NB4 (cell line): Measurements from ENCODE around the gene FAM110C.

ENCODE experiments used
- DNase-seq: peaks from one replicate; pipeline ENCODE4 v3.0.0; 2010; ENCODE audit warnings: low read depth
- H3K4me3 ChIP-seq: one replicate; pipeline ENCODE4 v1.5.1; 2011; ENCODE audit warnings: mild to moderate bottlenecking, low read depth, low read length, moderate library complexity
- CTCF ChIP-seq: IDR thresholded peaks from one replicate; pipeline ENCODE4 v1.5.1; 2012; ENCODE audit warnings: low read depth, low read length
- MAX ChIP-seq: IDR thresholded peaks from 2 replicates; pipeline ENCODE4 v1.6.1; 2011; ENCODE audit warnings: low read depth, low read length
- MYC ChIP-seq: IDR thresholded peaks from 2 replicates; pipeline ENCODE4 v1.6.1; 2011; ENCODE audit warnings: low read depth, low read length
- POLR2A ChIP-seq: IDR thresholded peaks from 2 replicates; pipeline ENCODE4 v1.6.1; 2011; ENCODE audit warnings: mild to moderate bottlenecking; ENCODE audit not compliant: insufficient read length; ENCODE audit errors: extremely low read depth

FAM110C gene, protein sequence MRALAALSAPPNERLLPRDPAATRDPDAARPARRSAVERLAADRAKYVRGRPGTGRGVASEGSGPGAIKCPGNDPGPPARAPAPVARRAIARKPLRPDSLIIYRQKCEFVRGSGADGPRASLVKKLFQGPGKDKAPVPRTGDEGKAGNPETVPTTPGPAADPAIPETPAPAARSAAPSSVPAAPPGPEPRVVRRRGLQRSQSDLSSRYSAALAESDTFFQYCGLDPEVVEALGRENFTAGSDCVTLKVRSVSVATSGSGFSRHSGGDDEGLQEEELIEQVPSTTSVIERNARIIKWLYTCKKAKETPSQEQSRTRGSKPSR

DNA sequence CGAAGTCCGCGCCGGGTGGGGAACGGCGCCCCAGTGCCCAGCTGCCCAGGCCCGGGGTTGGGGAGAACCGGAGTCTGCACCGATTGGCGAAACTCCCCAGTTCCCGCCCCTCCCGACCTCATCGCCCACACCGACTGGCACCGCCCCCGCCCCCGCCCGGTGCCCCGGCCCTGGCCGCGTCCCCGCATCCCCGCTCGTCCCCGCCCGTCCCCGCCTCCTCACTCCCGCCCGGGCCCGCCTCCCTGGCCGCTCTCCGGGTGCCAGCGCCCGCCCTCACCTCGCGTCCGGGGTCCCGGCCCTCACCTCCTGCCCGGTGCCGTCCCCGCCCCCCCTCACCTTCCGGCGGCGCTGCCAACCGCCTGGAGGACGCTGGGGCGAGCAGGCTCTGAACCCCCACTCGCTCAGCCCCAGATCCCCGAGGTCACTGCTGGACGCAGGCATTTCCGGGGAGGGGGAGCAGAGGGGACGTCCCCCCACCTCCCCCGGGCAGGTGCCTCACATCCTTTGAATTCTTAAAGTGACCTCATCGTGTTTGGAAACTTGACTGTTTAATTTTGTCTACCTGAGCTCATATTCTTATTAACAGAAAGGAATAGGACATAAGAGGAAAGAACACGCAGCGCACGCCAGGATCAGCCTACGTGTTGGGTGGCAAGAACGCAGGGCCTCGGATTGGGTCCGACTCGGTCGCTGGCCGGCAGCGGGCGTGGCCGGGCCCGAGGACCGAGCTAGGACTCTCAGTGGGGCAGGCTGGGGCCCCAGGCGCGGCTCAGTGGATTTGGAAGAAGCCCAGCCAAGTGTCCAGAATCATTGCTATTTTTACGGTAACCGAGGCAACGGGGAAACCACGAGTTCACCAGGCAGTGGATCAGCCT is at the start of gene FAM110C:
TSS of gene FAM110C (minus strand) at position 35 of the 875 bp plus-strand sequence. CDS start 120 bp downstream, outside the sequence.
- TF ChIP-seq MYC (no peak), CTCF (no peak), POLR2A (no peak), MAX (no peak)
- DNase-seq = no peak
- H3K4me3 ChIP-seq = no peak within 1 kb of the TSS

- DNase-seq = no peak
- no peak for TF ChIP-seq POLR2A
- TF ChIP-seq CTCF = no peak
- TF ChIP-seq MAX = no peak
- TF ChIP-seq MYC = no peak
- H3K4me3 ChIP-seq = no peak overlapping the region
Observed at GRCh38 chr2:92326-92725, 46.0 kb upstream of the FAM110C start.

GRCh38 chr2:90645-91312 is 44.5 kb upstream of the FAM110C start:
- no peak for TF ChIP-seq CTCF
- TF ChIP-seq POLR2A = no peak
- no peak for TF ChIP-seq MAX
- TF ChIP-seq MYC = no peak
- DNase-seq = no peak
- no peak overlapping the region for H3K4me3 ChIP-seq

DNA sequence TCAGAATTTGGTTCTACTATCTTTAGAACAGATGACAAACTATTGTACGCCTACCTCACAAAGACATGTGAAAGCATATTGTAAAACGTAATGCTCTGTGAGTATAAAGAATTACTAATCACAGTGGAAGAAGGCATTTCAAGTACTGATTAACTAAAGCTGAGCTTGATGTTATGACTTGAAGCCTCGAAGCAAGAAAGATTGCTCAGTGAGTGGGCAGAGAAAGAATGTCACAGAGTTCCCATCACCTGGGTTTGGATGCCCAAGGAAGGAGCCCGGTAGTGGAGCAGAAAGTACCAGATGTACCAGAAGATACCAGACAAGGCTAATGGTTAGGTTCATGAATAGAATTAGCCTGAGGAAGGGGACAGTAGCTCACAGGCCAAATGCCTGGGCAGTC is 39.5 kb upstream of the FAM110C start:
- TF ChIP-seq POLR2A (no peak), MYC (no peak), MAX (no peak)
- H3K4me3 ChIP-seq = no peak overlapping the region
- no peak for DNase-seq

- H3K4me3 ChIP-seq = no peak overlapping the region
- TF ChIP-seq MAX (no peak), MYC (no peak), POLR2A (no peak), CTCF (no peak)
- no peak for DNase-seq
Observed at GRCh38 chr2:84121-84520, 37.8 kb upstream of the FAM110C start.
